Panc1 (cell line): ENCODE results near the gene PLA2G4F. TPM values are rescaled to one million over a fixed set of nuclear protein-coding genes. Genes with fewer than 3 reads are reported as not detected.

Source experiments
- ATAC-seq: fragments of 200-7000 bp; cut with Tn5 transposase; 2 replicates; pipeline ENCODE4 v1.9.1; 2020; ENCODE audit warnings: mild to moderate bottlenecking, moderate library complexity
- BruUV-seq: library from RNA; stranded (reverse); fragments of 400-500 nt; replicated peaks from 2 replicates; lab custom pipeline; 2021; lab: Mats Ljungman, UMichigan
- CTCF ChIA-PET: fragments of 300-600 bp; sonication (Branson Sonifier 250); formaldehyde crosslinking; loops from one replicate; lab custom pipeline; 2022; ENCODE audit warnings: antibody characterized with exemption; lab: Charles Lee
- POLR2A ChIA-PET: fragments of 300-600 bp; sonication (Branson Sonifier 250); formaldehyde crosslinking; loops from one replicate; lab custom pipeline; 2022; ENCODE audit warnings: antibody characterized with exemption; lab: Charles Lee
- DNase-seq: peaks from one replicate; pipeline ENCODE4 v3.0.0-alpha.2; 2010; ENCODE audit warnings: low read depth, low spot score
- H3K27ac ChIP-seq: 2 replicates; pipeline ENCODE4 v1.5.1; 2011; ENCODE audit warnings: mild to moderate bottlenecking, low read length, inconsistent platforms
- H3K27me3 ChIP-seq: fragments of 200-500 bp; sonication (Bioruptor generic); 2 replicates; pipeline ENCODE4 v1.6.0; 2014; ENCODE audit warnings: low read length, inconsistent platforms; ENCODE audit not compliant: control insufficient read depth, insufficient read depth
- H3K36me3 ChIP-seq: fragments of 200-500 bp; sonication (Bioruptor generic); 2 replicates; pipeline ENCODE4 v1.5.1; 2014; ENCODE audit warnings: inconsistent platforms, mild to moderate bottlenecking, low read length, moderate library complexity; ENCODE audit not compliant: control insufficient read depth, insufficient read depth
- H3K4me1 ChIP-seq: 2 replicates; pipeline ENCODE4 v1.5.1; 2011; ENCODE audit warnings: inconsistent platforms, mild to moderate bottlenecking, low read length, moderate library complexity; ENCODE audit not compliant: control insufficient read depth, insufficient read depth
- H3K4me3 ChIP-seq, 2 experiments: 2 replicates each; pipeline ENCODE4 v1.5.1; 2011 to 2012; ENCODE audit warnings: low read depth in 2 of 2, low read length in 2 of 2, mild to moderate bottlenecking in 2 of 2, inconsistent platforms in 1 of 2, moderate library complexity in 1 of 2
- H3K9me3 ChIP-seq: fragments of 200-500 bp; sonication (Bioruptor generic); 2 replicates; pipeline ENCODE4 v1.5.1; 2014; ENCODE audit warnings: low read depth, mild to moderate bottlenecking, inconsistent platforms, low read length, moderate library complexity; ENCODE audit not compliant: control insufficient read depth, insufficient read depth
- CTCF ChIP-seq: fragments of 450-650 bp; IDR thresholded peaks from 2 replicates; pipeline ENCODE4 v1.5.1; 2017; ENCODE audit warnings: mild to moderate bottlenecking
- POLR2AphosphoS5 ChIP-seq: IDR thresholded peaks from 2 replicates; pipeline ENCODE4 v1.6.1; 2012; ENCODE audit warnings: mild to moderate bottlenecking, low read depth, low read length, moderate library complexity
- REST ChIP-seq, 2 experiments: IDR thresholded peaks; 2 replicates each; pipeline ENCODE4 v1.6.1; 2011 to 2012; ENCODE audit warnings: low read depth in 2 of 2, control low read depth in 1 of 2, low read length in 1 of 2, mild to moderate bottlenecking in 1 of 2, moderate library complexity in 1 of 2; ENCODE audit not compliant: insufficient read depth in 1 of 2
- SIN3A ChIP-seq: IDR thresholded peaks from 2 replicates; pipeline ENCODE4 v1.6.1; 2012; ENCODE audit warnings: low read depth, mild to moderate bottlenecking, low read length, moderate library complexity, borderline replicate concordance; ENCODE audit not compliant: insufficient read depth
- TCF7L2 ChIP-seq: IDR thresholded peaks from 2 replicates; pipeline ENCODE4 v1.6.1; 2011; ENCODE audit warnings: mild to moderate bottlenecking, low read depth, low read length, inconsistent platforms
- in situ Hi-C: cut with HindIII; loops from 2 replicates; pipeline ENCODE4 v1.10.0; 2016; ENCODE audit warnings: low sequenced_read_pairs, low pct_unique_long_range_greater_than_20kb
- intact Hi-C: fragments of 100-400 bp; cut with micrococcal nuclease; formaldehyde crosslinking; loops from one replicate; pipeline ENCODE4 v1.10.0; 2022; ENCODE audit not compliant: unreplicated experiment
- total RNA-seq: library from RNA; stranded (reverse); gene quantifications from one replicate; pipeline ENCODE4 v1.2.1, GENCODE V29; 2021; ENCODE audit not compliant: unreplicated experiment

The PLA2G4F gene
- total RNA-seq, 1 experiment from 2014 or later, result not detected

GRCh38 chr15:42182328-42182886, 26.0 kb upstream of the PLA2G4F start:
- CTCF ChIA-PET, result no interaction called here
- DNase-seq (no peak), ATAC-seq (no peak)
- H3K4me1 ChIP-seq, result no peaks in the 10 kb centered on the region
- H3K4me3 ChIP-seq, result no peak overlapping the region
- intact Hi-C loops, result no loop called here
- BruUV-seq, result TSS peak; percentile 39
- H3K27me3 ChIP-seq, result no peaks in the 10 kb centered on the region
- POLR2A ChIA-PET, result no interaction called here
- no peak for TF ChIP-seq SIN3A
- TF ChIP-seq REST (IDR thresholded peaks at IDR 0.05; ENCODE audit: insufficient read depth in 1 of 2, low read depth in 2 of 2, low read length in 1 of 2), result no peak
- TF ChIP-seq CTCF, result no peak
- TF ChIP-seq TCF7L2, result no peak
- TF ChIP-seq POLR2AphosphoS5, result no peak
- no peak overlapping the region for H3K27ac ChIP-seq
- no peaks in the 10 kb centered on the region for H3K9me3 ChIP-seq
- in situ Hi-C loops, result no loop called here
- peaks cover 29% of the 10 kb centered on the region for H3K36me3 ChIP-seq

- ATAC-seq (no peak), DNase-seq (no peak)
- Histone ChIP-seq H3K9me3 (no peaks in the 10 kb centered on the region), H3K27me3 (no peaks in the 10 kb centered on the region), H3K36me3 (peaks cover 16% of the 10 kb centered on the region; the same call in 1 of the 2 replicates), H3K4me1 (no peaks in the 10 kb centered on the region), H3K4me3 (no peak overlapping the region), H3K27ac (no peak overlapping the region)
- intact Hi-C loops (no loop called here), in situ Hi-C loops (no loop called here)
- ChIA-PET POLR2A (no interaction called here), CTCF (no interaction called here)
- TF ChIP-seq CTCF (no peak), REST (IDR thresholded peaks at IDR 0.05; ENCODE audit: insufficient read depth in 1 of 2, low read depth in 2 of 2, low read length in 1 of 2) (no peak), TCF7L2 (no peak), SIN3A (no peak), POLR2AphosphoS5 (no peak)
- BruUV-seq, result no TSS peak
These were observed 21.6 kb upstream of the PLA2G4F start for GRCh38 chr15:42178056-42178455.
